ENCODE data around the gene SAP30BP.

SAP30BP gene

DNA sequence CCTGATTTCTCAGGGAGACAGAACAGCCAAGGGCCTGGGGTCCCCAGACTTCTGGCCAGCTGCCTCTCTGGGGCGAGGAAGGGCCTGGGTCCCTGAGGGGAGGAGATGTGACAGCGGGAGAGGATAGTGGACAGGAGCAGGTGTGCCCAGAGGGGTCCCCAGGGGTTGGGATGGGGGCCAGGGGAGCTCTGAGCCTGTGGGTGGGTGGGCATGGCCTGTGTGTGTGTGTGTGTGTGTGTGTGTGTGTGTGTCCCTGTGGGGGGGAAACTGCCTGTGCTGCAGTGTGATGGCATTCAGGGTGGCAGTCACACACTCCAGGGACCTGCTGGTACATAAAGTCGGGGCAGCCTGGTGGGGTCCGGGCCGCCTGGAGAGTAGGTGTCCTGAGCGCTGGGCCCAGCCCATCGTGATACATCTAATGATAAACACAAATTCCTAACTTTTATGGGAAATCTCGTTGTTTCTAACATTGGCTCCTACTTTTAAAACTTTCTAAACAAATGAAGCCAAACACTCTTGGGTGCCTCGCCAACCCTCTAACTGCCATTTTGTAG, 55.5 kb downstream of the SAP30BP start:
- DNase-seq, result no peak

DNA sequence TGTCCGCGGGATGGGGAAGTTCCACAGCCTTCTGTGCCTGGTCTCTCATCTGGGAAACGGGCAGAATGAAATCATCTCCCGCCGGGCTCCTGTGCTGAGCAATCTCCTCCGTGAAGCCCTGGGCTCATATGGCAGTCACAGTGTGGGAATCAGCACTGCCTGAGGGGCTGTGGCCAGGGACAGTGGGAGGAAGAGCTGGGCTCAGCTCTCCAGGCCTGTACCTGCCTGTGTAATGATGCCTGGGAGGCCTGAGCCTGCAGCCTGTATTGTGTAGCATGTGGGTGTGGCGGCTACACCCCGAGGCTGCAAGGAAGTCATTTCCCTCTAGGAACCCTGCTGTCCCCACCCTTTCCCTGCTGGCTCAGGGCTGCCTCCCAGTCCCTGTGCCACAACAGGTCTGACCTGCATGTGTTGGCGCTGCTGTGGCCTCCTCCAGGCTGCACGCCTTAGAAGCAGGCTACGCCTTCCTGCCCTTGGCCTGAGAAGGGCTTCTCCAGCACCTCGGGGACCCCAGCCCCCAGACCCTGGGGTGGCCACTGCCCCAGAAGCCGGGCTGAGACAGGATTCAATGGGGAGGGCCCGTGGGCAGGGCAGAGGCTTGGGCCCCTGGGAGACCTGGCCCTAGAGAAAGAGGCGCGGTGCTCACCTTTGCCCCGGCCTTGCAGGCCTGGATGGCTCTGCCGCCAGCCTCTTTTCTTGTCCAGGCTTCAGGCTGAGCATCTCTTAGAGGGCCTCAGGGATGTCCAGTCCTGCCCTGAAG, 56.2 kb downstream of the SAP30BP start:
- no peak for DNase-seq

DNA sequence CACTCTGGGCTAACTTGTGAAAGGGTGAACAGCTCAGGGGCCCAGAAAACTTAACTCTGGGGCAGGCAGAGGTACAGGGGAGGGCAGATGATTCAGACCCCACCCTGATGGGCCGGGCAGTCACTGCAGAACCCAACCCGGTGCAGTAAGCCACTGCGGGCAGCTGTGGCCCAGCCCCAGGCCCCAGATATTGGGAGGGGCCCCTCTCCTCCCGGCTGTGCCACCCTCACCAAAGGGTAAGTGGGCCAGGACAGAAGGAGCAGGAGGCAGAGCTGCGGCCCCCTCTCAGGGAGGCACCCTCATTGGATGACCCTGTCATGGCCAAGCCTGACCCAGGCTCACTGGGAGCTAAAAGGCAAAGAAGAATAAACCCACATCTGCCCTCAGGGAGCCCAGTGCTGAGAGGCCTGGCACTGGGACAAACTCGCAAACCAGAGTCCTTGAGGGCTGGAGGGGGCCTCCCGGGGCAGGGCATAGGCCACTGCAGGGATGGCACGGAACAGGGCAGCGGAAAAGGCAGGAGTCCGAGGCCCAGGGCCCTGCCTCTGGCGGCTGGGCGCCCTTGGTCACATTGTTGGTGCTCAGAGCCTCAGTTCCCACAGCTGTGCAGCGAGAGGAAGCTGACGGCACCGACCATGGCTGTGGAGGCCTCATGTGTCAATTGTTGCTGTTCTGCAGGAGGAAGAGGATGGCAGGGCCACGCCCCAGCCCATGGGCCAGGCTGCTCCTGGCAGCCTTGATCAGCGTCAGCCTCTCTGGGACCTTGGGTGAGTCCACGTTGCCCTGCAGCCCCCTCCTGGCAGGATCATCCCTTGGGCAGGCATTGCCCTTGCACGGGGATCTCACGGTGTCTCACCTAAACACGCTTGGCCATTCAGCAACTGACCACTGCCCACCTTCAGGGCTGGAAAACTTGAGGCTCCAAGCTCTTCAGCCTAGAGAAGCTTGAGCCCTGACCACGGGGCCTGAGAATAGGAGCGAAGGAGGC, 57.2 kb downstream of the SAP30BP start:
- no peak for DNase-seq

DNA sequence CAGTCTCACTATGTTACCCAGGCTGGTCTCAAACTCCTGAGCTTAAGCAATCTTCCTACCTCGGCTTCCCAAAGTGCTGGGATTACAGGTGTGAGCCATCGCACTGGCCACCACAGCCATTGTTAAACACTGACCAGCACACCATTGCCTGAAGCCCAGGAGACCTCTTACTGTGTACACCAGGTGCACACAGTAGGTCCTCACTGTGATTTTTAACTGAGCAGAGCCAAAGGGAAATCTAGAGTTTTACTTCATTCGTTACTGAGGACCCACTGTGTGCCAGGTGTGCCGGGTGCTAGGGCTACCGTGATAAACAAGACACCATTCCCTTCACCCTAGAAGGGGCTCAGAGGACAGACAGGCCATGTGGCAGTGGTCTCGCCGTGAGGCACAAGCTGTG, 58.4 kb downstream of the SAP30BP start:
- no peak for DNase-seq

DNA sequence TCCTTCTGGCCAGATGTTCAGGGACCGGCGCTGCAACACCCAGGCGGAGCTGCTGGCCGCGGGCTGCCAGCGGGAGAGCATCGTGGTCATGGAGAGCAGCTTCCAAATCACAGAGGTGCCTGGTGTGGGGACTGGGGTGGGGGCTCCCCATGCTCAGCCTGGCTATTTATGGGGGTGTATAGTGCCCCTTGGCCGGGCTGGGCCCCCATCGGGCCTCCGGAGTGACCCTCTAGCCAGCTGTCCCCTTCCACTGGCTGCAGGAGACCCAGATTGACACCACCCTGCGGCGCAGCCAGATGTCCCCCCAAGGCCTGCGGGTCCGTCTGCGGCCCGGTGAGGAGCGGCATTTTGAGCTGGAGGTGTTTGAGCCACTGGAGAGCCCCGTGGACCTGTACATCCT, 60.3 kb downstream of the SAP30BP start:
- no peak for DNase-seq

DNA sequence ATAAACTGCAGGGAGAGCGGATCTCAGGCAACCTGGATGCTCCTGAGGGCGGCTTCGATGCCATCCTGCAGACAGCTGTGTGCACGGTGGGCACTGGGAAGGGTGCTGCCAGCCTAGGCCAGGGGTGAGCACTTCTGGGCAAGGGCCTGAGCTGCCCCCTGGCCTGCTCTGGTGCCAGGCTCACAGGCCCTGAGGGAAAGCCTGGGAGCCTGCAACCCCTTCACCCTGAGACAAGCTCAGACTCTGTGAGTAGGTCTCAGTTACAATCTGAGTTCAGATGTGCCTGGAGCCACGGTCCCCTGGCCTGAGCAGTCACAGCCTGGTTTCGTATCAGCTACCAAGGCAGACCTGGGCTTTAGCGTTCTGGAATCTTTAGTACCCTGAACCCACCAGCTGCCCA, 62.2 kb downstream of the SAP30BP start:
- no peak for DNase-seq

DNA sequence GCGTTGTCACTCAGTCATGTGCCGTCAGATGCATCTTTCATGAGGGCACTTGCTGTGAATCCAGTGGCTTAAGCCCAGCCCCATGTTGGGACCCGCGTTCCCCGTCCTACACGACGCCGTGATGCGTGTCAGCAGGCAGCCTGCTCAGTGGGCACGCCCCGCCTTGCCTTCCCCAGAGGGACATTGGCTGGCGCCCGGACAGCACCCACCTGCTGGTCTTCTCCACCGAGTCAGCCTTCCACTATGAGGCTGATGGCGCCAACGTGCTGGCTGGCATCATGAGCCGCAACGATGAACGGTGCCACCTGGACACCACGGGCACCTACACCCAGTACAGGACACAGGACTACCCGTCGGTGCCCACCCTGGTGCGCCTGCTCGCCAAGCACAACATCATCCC, 62.9 kb downstream of the SAP30BP start:
- DNase-seq, result no peak

DNA sequence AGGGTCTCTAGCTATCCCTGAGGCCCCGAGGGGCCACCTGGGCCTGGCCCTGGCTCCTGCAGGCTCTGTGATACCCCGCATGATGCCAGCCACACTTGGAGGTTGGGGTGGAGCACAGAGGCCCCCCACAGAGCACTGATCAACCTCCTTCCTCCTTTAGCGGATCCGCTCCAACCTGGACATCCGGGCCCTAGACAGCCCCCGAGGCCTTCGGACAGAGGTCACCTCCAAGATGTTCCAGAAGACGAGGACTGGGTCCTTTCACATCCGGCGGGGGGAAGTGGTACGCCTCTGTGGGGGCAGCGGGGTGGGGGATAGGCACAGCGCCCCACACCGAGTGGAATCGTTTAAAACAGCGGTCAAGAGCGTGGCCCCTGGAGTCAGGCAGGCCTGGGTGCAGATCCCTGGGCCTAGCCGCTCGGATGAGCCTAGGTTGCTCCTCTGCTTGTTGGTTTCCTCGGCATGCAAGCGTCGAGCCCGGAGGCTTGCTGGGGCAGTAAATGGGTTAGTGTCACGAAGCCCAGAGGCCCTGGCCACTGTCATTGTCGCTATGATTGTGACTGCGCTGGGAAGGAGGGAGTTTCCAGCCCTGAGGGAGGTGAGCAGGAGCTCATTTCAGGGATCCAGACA, 64.1 kb downstream of the SAP30BP start:
- no peak for DNase-seq

DNA sequence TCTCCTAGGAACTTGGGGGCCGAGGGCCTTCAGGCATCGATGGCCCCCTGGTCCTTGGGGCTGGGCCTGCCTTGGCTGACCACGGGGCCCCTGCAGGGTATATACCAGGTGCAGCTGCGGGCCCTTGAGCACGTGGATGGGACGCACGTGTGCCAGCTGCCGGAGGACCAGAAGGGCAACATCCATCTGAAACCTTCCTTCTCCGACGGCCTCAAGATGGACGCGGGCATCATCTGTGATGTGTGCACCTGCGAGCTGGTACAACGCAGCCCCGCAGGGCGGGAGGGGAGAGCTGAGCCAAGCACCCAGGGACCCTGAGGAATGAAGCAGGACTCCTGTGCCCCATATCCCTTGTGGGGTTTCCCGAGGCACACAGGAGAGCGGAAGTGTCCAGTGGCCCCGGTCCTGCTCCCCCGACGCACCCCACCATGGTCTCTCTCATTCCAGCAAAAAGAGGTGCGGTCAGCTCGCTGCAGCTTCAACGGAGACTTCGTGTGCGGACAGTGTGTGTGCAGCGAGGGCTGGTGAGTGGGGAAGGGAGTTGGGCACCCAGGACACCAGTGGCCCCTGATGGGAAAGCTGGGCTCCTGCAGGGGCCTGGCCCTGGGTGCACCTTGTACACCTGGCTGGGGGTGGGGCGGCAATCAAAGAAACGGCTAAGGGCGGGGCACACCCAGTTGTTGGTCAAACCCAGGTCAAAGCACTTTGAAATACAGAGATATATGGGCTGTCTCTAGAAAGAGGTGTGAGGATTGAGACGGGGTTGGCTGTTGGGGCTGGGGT, 64.8 kb downstream of the SAP30BP start:
- no peak for DNase-seq

DNA sequence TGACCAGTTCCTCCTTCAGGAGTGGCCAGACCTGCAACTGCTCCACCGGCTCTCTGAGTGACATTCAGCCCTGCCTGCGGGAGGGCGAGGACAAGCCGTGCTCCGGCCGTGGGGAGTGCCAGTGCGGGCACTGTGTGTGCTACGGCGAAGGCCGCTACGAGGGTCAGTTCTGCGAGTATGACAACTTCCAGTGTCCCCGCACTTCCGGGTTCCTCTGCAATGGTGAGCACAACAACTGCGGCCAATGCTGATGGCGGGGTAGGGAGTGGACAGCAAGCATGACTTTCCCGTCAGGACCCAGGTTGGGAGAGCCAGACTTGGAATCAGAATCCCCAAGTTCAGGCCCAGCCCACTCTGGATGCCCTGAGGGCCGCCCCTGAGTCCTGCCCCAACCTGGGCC, 66.3 kb downstream of the SAP30BP start:
- no peak for DNase-seq

DNA sequence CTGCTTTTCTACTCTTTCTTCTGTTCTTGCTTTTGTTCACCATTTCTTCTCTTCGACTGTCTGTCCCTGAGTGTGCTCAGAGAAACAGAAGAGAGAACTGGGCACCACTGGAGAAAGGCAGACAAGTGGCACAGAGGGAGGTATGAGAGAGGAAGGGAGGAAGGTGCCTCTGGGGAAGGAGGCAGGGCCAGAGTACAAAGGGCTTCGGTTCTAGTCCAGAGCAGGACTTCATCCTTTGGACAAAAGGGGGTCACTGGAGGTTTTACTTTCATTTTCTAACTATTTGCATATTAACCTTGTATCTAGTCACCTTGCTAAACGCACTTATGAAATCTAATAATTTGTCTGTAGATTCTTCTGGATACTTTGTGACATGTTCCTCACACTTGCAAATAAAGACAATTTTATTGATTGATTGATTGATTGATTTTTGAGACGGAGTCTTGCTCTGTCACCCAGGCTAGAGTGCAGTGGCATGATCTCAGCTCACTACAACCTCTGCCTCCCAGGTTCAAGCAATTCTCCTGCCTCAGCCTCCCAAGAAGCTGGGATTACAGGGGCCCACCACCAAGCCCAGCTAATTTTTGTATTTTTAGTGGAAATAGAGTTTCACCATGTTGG, 67.6 kb downstream of the SAP30BP start:
- no peak for DNase-seq

DNA sequence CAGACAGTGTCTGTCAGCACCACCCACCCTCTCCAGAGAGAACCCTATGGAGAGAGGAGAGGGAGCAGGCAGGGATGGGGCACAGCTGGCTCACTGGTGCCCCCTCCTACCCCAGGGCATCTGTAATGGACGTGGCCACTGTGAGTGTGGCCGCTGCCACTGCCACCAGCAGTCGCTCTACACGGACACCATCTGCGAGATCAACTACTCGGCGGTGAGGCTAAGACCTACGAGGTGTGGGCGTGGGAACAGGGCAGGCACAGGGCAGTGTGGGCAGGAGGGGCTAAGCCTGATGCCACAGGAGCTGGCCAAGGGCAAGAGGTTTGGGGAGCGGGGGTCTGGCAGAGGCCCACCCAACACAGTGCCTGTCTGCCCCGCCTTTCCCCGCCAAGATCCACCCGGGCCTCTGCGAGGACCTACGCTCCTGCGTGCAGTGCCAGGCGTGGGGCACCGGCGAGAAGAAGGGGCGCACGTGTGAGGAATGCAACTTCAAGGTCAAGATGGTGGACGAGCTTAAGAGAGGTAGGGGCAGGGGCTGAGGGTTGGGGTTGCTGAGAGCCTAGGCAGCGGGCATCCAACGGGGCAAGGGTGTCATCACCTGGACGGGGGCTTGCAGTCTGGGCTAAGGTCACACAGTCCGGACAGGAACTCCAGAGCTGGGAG, 69.2 kb downstream of the SAP30BP start:
- DNase-seq, result no peak

DNA sequence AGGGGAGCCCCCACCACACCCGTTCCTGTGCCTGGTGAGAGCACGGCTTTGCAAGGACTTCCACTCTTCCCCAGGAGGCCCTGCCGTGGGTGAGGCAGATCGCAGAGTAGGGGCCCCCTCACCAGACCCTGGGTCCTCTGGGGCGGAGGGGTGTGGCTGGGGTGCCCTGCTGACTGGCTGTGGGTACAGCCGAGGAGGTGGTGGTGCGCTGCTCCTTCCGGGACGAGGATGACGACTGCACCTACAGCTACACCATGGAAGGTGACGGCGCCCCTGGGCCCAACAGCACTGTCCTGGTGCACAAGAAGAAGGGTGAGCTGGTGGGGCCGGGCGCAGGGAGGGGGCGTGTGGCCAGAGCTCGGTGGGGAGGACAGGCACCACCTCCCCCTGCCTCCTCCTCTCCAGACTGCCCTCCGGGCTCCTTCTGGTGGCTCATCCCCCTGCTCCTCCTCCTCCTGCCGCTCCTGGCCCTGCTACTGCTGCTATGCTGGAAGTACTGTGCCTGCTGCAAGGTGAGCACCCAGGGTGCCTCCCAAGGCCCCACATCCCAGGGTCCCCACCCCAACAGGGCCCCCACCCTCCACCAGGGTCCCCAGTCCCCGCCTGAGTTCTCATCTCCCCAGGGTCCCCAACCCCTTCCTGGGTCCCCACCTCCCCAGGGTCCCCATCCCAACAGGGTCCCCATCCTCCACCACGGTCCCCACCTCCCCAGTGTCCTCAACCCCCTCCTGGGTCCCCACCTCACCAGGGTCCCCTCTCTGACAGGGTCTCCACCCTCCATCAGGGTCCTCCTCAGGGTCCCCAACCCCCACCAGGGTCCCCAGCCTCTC, 70.2 kb downstream of the SAP30BP start:
- DNase-seq, result no peak

DNA sequence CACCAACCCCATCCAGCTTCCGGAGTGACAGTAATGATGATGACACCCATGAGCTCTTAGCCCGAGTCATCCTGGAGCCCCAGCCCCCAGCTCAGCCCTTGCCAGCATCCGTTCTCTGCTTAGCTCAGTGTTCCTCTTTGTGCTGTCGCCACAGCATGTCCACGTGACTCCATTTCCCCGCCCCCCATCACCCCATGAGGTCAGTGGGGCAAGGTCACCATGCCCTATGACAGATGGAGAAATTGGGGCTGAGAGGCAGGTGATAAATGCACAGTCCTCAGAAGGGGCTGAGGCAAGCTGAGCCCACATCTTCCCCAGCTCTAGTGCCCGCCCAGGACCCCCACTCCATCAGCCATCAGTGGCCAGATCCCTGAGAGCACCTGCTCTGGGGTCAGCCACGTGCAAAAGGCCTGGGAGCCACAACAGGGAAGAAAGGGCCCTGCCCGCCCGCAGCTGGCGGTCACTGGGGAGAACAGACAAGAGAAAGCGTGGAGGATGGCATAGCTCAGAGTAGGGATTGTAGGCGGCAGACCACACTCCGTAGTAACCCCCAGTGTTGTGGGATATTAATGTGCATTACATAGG, 71.2 kb downstream of the SAP30BP start:
- no peak for DNase-seq

DNA sequence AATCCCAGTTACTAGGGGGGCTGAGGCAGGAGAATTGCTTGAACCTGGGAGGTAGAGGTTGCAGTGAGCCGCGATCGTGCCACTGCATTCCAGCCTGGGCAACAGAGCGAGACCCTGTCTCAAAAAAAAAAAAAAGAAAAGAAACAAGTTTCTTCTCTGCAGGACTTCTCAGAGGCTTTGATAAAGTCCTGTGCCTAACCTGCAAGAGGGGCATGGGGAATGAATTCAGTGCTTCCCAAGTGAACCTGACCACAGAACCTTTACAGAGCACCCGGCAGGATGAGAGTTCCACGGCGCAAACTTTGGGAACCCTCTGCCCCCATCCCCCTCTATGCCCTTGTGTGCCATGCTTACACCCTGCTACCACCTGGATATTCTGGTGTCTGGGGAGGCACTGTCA, 72.0 kb downstream of the SAP30BP start:
- DNase-seq, result no peak

DNA sequence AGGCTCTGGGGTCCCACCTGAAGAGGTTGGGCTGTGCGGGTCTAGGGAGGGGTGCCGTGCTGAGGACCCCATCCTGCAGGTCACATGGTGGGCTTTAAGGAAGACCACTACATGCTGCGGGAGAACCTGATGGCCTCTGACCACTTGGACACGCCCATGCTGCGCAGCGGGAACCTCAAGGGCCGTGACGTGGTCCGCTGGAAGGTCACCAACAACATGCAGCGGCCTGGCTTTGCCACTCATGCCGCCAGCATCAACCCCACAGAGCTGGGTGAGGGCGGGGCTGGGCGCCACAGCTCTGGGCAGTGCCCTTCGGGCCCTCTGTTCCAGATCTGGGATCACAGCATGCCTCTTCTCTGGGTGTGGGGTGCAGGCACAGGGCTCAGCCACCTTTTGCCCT, 72.7 kb downstream of the SAP30BP start:
- no peak for DNase-seq

DNA sequence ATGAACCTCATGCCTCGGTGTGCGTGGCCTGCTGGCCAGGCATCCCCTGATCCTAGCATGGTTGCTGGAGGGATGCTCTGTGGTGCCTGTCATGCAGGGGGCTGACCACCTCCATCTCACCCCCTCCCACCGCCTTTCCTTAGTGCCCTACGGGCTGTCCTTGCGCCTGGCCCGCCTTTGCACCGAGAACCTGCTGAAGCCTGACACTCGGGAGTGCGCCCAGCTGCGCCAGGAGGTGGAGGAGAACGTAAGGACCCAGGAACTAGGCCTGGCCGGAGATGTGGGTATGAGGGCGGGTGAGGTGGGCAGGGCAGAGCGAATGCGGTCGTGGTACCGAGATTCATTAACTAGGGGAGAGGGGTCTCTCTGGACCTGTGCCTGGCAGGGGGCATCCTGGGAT, 73.1 kb downstream of the SAP30BP start:
- DNase-seq, result no peak

DNA sequence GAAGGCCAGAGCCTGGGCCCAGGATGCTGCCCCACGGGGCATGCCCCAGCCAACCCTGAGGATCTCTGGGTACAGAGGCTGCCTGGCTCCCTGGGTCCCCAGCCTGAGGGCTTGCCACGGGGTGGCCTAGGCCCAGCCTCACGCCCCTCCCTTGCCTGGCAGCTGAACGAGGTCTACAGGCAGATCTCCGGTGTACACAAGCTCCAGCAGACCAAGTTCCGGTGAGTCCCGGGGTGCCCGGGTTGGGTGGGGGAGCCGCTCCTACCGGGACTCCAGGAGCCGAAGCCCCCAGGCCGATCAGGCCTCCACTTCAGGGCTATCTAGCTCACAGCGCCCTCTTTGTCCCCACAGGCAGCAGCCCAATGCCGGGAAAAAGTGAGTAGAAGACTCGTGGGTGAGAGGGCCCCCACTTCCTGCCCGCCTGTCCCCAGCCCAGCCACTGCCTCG, 73.5 kb downstream of the SAP30BP start:
- DNase-seq, result no peak

DNA sequence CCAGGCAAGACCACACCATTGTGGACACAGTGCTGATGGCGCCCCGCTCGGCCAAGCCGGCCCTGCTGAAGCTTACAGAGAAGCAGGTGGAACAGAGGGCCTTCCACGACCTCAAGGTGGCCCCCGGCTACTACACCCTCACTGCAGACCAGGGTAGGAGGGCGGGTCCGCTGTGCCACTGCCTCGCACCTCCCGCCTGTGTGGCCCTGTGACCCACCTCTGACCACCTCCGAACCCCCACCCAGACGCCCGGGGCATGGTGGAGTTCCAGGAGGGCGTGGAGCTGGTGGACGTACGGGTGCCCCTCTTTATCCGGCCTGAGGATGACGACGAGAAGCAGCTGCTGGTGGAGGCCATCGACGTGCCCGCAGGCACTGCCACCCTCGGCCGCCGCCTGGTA, 75.2 kb downstream of the SAP30BP start:
- no peak for DNase-seq

DNA sequence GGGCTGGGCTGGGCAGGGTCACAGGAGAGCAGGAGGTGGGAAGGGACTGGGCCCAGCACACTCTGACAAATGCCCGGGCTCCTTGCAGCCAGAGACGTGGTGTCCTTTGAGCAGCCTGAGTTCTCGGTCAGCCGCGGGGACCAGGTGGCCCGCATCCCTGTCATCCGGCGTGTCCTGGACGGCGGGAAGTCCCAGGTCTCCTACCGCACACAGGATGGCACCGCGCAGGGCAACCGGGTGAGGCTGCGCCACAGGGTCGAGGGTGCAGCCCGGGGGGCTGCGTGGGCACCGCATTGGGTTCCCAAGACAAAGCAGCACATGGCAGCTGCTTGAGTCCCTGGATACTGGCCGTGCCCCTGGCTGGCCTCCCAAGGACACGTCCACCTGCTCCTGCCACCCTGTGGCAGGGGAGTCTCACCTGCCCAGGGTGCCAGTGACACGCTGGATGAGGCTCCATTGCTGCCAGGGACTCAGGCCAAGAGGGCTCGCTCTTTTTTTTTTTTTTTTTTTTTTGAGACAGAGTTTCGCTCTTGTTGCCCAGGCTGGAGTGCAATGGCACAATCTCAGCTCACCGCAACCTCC, 76.6 kb downstream of the SAP30BP start:
- DNase-seq, result no peak
